ENCODE data around the gene XPO5.
A peak's percentile ranks its signal among the peaks of the same experiment; 100 is the strongest.
"Not testable (repeated sequence)": the region's sequence is repeated elsewhere in the genome, so short reads cannot be mapped to it uniquely, and the experiment has no call there.

Gene XPO5

GRCh38 chr6:43608807-43609206 is 33.0 kb upstream of the XPO5 start:
- Histone ChIP-seq H3K36me3 (replicated peaks) (peaks cover 25% of the 10 kb centered on the region), H3K27me3 (ENCODE audit: low read depth) (no peaks in the 10 kb centered on the region), H3K4me3 (no peak overlapping the region), H3K9me3 (no peaks in the 10 kb centered on the region), H3K4me1 (no peaks in the 10 kb centered on the region)
- DNase-seq (ENCODE audit: low spot score in 2 of 2) = no peak
- in situ Hi-C loops (cut with MboI; ENCODE audit: low sequenced_read_pairs) = no loop called here

- peak; percentile 67 to 84 for DNase-seq (ENCODE audit: low spot score in 2 of 2)
- Histone ChIP-seq H3K9me3 (no peaks in the 10 kb centered on the region), H3K27me3 (ENCODE audit: low read depth) (no peaks in the 10 kb centered on the region), H3K4me1 (no peaks in the 10 kb centered on the region), H3K36me3 (replicated peaks) (peaks cover 26% of the 10 kb centered on the region), H3K4me3 (no peak overlapping the region)
- in situ Hi-C loops (cut with MboI; ENCODE audit: low sequenced_read_pairs) = no loop called here
Observed at GRCh38 chr6:43608310-43608763, 32.5 kb upstream of the XPO5 start.

GRCh38 chr6:43606019-43606418 is 30.2 kb upstream of the XPO5 start:
- in situ Hi-C loops (cut with MboI; ENCODE audit: low sequenced_read_pairs) = no loop called here
- H3K9me3 ChIP-seq = no peaks in the 10 kb centered on the region
- no peaks in the 10 kb centered on the region for H3K27me3 ChIP-seq (ENCODE audit: low read depth)
- DNase-seq (ENCODE audit: low spot score in 2 of 2) = no peak
- H3K36me3 ChIP-seq (replicated peaks) = peaks cover 39% of the 10 kb centered on the region
- H3K4me3 ChIP-seq = no peak overlapping the region
- H3K4me1 ChIP-seq = no peaks in the 10 kb centered on the region

- in situ Hi-C loops (cut with MboI; ENCODE audit: low sequenced_read_pairs) = no loop called here
- DNase-seq (ENCODE audit: low spot score in 2 of 2) = no peak
- no peaks in the 10 kb centered on the region for H3K27me3 ChIP-seq (ENCODE audit: low read depth)
- no peaks in the 10 kb centered on the region for H3K4me1 ChIP-seq
- peaks cover 31% of the 10 kb centered on the region for H3K36me3 ChIP-seq (replicated peaks)
- no peaks in the 10 kb centered on the region for H3K9me3 ChIP-seq
- H3K4me3 ChIP-seq = no peak overlapping the region
Observed at GRCh38 chr6:43604174-43604573, 28.3 kb upstream of the XPO5 start.

- peaks cover 32% of the 10 kb centered on the region for H3K36me3 ChIP-seq (replicated peaks)
Observed at GRCh38 chr6:43600595-43600994, 24.8 kb upstream of the XPO5 start.

GRCh38 chr6:43593938-43594337 is 18.1 kb upstream of the XPO5 start:
- Histone ChIP-seq H3K4me3 (no peak overlapping the region), H3K36me3 (replicated peaks) (peaks cover 17% of the 10 kb centered on the region), H3K4me1 (no peaks in the 10 kb centered on the region), H3K9me3 (no peaks in the 10 kb centered on the region), H3K27me3 (ENCODE audit: low read depth) (no peaks in the 10 kb centered on the region)
- in situ Hi-C loops (cut with MboI; ENCODE audit: low sequenced_read_pairs) = no loop called here
- DNase-seq (ENCODE audit: low spot score in 2 of 2) = no peak

More at GRCh38 chr6:43600595-43600994, 24.8 kb upstream of the XPO5 start:
- DNase-seq (ENCODE audit: low spot score in 2 of 2) = no peak
- H3K27me3 ChIP-seq (ENCODE audit: low read depth) = no peaks in the 10 kb centered on the region
- no peaks in the 10 kb centered on the region for H3K9me3 ChIP-seq
- no peaks in the 10 kb centered on the region for H3K4me1 ChIP-seq
- H3K4me3 ChIP-seq = no peak overlapping the region
- in situ Hi-C loops (cut with MboI; ENCODE audit: low sequenced_read_pairs) = no loop called here

- H3K9me3 ChIP-seq; H3K4me1 ChIP-seq; in situ Hi-C loops (cut with MboI; ENCODE audit: low sequenced_read_pairs); H3K27me3 ChIP-seq (ENCODE audit: low read depth); DNase-seq (ENCODE audit: low spot score in 2 of 2); H3K4me3 ChIP-seq: not testable (repeated sequence)
- H3K36me3 ChIP-seq (replicated peaks) = peaks cover 42% of the 10 kb centered on the region
Observed at GRCh38 chr6:43589564-43589963, 13.7 kb upstream of the XPO5 start.

GRCh38 chr6:43588194-43588593 is 12.4 kb upstream of the XPO5 start:
- Histone ChIP-seq H3K9me3 (no peaks in the 10 kb centered on the region), H3K27me3 (ENCODE audit: low read depth) (no peaks in the 10 kb centered on the region), H3K4me3 (no peak overlapping the region), H3K4me1 (no peaks in the 10 kb centered on the region), H3K36me3 (replicated peaks) (peaks cover 55% of the 10 kb centered on the region)
- no peak for DNase-seq (ENCODE audit: low spot score in 2 of 2)
- in situ Hi-C loops (cut with MboI; ENCODE audit: low sequenced_read_pairs) = no loop called here

GRCh38 chr6:43584892-43585570 is 9.2 kb upstream of the XPO5 start:
- no peak for DNase-seq (ENCODE audit: low spot score in 2 of 2)
- H3K4me3 ChIP-seq = no peak overlapping the region
- in situ Hi-C loops (cut with MboI; ENCODE audit: low sequenced_read_pairs) = no loop called here
- no peaks in the 10 kb centered on the region for H3K27me3 ChIP-seq (ENCODE audit: low read depth)
- H3K4me1 ChIP-seq = no peaks in the 10 kb centered on the region
- peaks cover 48% of the 10 kb centered on the region for H3K36me3 ChIP-seq (replicated peaks)
- H3K9me3 ChIP-seq = no peaks in the 10 kb centered on the region

- no peak overlapping the region for H3K4me3 ChIP-seq
- H3K9me3 ChIP-seq = no peaks in the 10 kb centered on the region
- in situ Hi-C loops (cut with MboI; ENCODE audit: low sequenced_read_pairs) = no loop called here
- H3K36me3 ChIP-seq (replicated peaks) = peaks cover 40% of the 10 kb centered on the region
- DNase-seq (ENCODE audit: low spot score in 2 of 2) = no peak
- no peaks in the 10 kb centered on the region for H3K27me3 ChIP-seq (ENCODE audit: low read depth)
- H3K4me1 ChIP-seq = no peaks in the 10 kb centered on the region
Observed at GRCh38 chr6:43582911-43583310, 7.1 kb upstream of the XPO5 start.

- DNase-seq (ENCODE audit: low spot score in 2 of 2) = no peak
- in situ Hi-C loops (cut with MboI; ENCODE audit: low sequenced_read_pairs) = no loop called here
- Histone ChIP-seq H3K4me1 (no peaks in the 10 kb centered on the region; the same call in 1 of the 2 replicates), H3K27me3 (ENCODE audit: low read depth) (no peaks in the 10 kb centered on the region), H3K4me3 (no peak overlapping the region), H3K9me3 (no peaks in the 10 kb centered on the region), H3K36me3 (replicated peaks) (peaks cover 14% of the 10 kb centered on the region)
Observed at GRCh38 chr6:43579171-43579570, 3.3 kb upstream of the XPO5 start.

GRCh38 chr6:43578748-43579147 is 2.9 kb upstream of the XPO5 start:
- in situ Hi-C loops (cut with MboI; ENCODE audit: low sequenced_read_pairs) = no loop called here
- no peak overlapping the region for H3K4me3 ChIP-seq
- H3K27me3 ChIP-seq (ENCODE audit: low read depth) = no peaks in the 10 kb centered on the region
- no peaks in the 10 kb centered on the region; the same call in 1 of the 2 replicates for H3K4me1 ChIP-seq
- H3K9me3 ChIP-seq = no peaks in the 10 kb centered on the region
- no peak for DNase-seq (ENCODE audit: low spot score in 2 of 2)
- H3K36me3 ChIP-seq (replicated peaks) = peaks cover 10% of the 10 kb centered on the region

- no peaks in the 10 kb centered on the region for H3K9me3 ChIP-seq
- H3K4me3 ChIP-seq = peak overlapping the region; percentile 98
- peaks cover 32% of the 10 kb centered on the region for H3K36me3 ChIP-seq (replicated peaks)
- H3K4me1 ChIP-seq = no peaks in the 10 kb centered on the region; the same call in 1 of the 2 replicates
- DNase-seq (ENCODE audit: low spot score in 2 of 2) = peak; percentile 32 to 71
- no peaks in the 10 kb centered on the region for H3K27me3 ChIP-seq (ENCODE audit: low read depth)
- in situ Hi-C loops (cut with MboI; ENCODE audit: low sequenced_read_pairs) = no loop called here
Observed at GRCh38 chr6:43575105-43575771, 600 bp downstream of the XPO5 start.

GRCh38 chr6:43572015-43572414 is 3.8 kb downstream of the XPO5 start:
- H3K27me3 ChIP-seq (ENCODE audit: low read depth) = no peaks in the 10 kb centered on the region
- H3K4me1 ChIP-seq = no peaks in the 10 kb centered on the region; the same call in 1 of the 2 replicates
- H3K36me3 ChIP-seq (replicated peaks) = peaks cover 57% of the 10 kb centered on the region
- H3K4me3 ChIP-seq = no peak overlapping the region
- in situ Hi-C loops (cut with MboI; ENCODE audit: low sequenced_read_pairs) = no loop called here
- H3K9me3 ChIP-seq = no peaks in the 10 kb centered on the region
- no peak for DNase-seq (ENCODE audit: low spot score in 2 of 2)

Measured in HAP-1 (cell line).